Activated CD4-positive, alpha-beta T cell treated with anti-CD3 and anti-CD28 coated beads, Interleukin-2, Interleukin-4, amounts not matched to agents 100 ng/mL and 50 ng/mL, durations not matched to agents 16 hours and 8 hours (primary cell): ENCODE data around the gene TOM1L2.
"Not testable (repeated sequence)": the region's sequence is repeated elsewhere in the genome, so short reads cannot be mapped to it uniquely, and the experiment has no call there.

ENCODE experiments used
- DNase-seq: peaks from one replicate; pipeline ENCODE4 v3.0.0-alpha.2; 2020; ENCODE audit warnings: low spot score

TOM1L2 gene

GRCh38 chr17:17943281-17943984, 28.8 kb downstream of the TOM1L2 start:
- DNase-seq = no peak

GRCh38 chr17:17942846-17943245, 29.4 kb downstream of the TOM1L2 start:
- no peak for DNase-seq

GRCh38 chr17:17941015-17941414, 31.2 kb downstream of the TOM1L2 start:
- no peak for DNase-seq

- no peak for DNase-seq
Measured at GRCh38 chr17:17940441-17940911, 31.7 kb downstream of the TOM1L2 start.

- not testable (repeated sequence) for DNase-seq
Measured at GRCh38 chr17:17939941-17940340, 32.3 kb downstream of the TOM1L2 start.

- no peak for DNase-seq
Measured at GRCh38 chr17:17938388-17939107, 33.7 kb downstream of the TOM1L2 start.

GRCh38 chr17:17937958-17938357, 34.2 kb downstream of the TOM1L2 start:
- DNase-seq = no peak

- DNase-seq = no peak
Measured at GRCh38 chr17:17937201-17937853, 34.9 kb downstream of the TOM1L2 start.

GRCh38 chr17:17935321-17936271, 36.6 kb downstream of the TOM1L2 start:
- no peak for DNase-seq

GRCh38 chr17:17934806-17935205, 37.4 kb downstream of the TOM1L2 start:
- DNase-seq = no peak

- DNase-seq = no peak
Measured at GRCh38 chr17:17934214-17934613, 38.0 kb downstream of the TOM1L2 start.

- no peak for DNase-seq
Measured at GRCh38 chr17:17933775-17934174, 38.4 kb downstream of the TOM1L2 start.

- DNase-seq = no peak
Measured at GRCh38 chr17:17931159-17931558, 41.0 kb downstream of the TOM1L2 start.

- no peak for DNase-seq
Measured at GRCh38 chr17:17930674-17931073, 41.5 kb downstream of the TOM1L2 start.

GRCh38 chr17:17929655-17930380, 42.4 kb downstream of the TOM1L2 start:
- DNase-seq = no peak

GRCh38 chr17:17928398-17929287, 43.6 kb downstream of the TOM1L2 start:
- no peak for DNase-seq

GRCh38 chr17:17926840-17927449, 45.3 kb downstream of the TOM1L2 start:
- DNase-seq = no peak

- DNase-seq = no peak
Measured at GRCh38 chr17:17926036-17926435, 46.2 kb downstream of the TOM1L2 start.

GRCh38 chr17:17924857-17925250, 47.3 kb downstream of the TOM1L2 start:
- no peak for DNase-seq
